Measurements from ENCODE around the gene OR8D4.
"Not testable (repeated sequence)": the region's sequence is repeated elsewhere in the genome, so short reads cannot be mapped to it uniquely, and the experiment has no call there.

Gene OR8D4

DNA sequence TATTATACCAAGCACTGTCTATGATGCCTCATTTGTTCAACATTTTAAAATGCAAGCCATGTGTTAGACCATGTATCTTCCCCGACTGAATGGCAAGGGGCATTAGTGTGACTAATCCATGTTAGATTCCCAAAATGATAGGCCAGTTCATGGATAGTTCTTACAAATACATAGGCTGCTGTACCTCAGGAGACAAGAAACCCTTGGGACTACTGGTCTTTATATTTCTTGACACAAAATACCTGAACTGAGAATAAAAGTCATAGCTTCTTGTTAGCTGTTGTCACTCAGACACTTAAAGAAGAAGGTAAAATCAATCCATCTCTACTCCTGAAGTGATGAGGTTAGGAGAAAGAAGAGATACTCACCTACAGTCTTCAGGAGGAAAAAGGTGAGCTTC lies at the start of gene OR8D4:
OR8D4 (plus strand) TSS at position 301 of the 400 bp plus-strand sequence. CDS start 4,265 bp downstream, outside the sequence.
- DNase-seq (ENCODE audit: low spot score), result no peak

DNA sequence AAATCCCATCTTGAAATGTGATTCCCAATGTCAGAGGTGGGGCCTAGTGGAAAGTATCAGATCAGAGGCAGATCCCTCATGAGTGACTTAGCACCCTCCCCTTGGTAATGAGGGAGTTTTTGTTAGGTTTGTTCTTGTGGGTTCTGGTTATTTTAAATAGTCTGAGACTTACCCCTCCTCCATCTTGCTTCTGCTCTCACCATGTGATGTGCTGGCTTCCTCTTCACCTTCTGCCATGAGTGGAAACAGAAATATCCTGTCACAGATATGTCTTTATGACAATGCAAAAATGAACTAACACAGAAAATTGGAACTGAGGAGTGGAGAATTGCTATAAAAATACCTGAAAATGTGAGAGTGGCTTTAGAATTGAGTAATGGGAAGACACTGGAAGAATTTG lies 49.6 kb upstream of the OR8D4 start:
- DNase-seq (ENCODE audit: low spot score), result no peak

DNA sequence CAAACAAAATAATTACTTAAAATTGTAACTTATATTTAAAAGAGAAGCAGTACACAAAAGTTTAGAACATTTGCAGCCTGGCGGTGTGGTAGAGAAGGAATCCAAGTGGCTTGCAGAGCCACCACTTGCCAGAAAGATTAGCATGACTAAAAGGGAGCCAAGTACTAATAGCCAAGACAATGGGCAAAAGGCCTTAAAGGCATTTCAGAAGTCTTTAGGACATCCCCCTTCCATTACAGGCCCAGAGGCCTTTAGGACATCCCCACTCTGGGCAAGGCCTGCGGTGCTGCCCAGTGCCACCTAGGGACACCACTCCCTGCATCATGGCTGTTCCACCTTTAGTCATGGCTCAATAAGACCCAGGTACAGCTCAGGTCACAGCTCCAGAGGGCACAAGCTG lies 48.9 kb upstream of the OR8D4 start:
- no peak for DNase-seq (ENCODE audit: low spot score)

DNA sequence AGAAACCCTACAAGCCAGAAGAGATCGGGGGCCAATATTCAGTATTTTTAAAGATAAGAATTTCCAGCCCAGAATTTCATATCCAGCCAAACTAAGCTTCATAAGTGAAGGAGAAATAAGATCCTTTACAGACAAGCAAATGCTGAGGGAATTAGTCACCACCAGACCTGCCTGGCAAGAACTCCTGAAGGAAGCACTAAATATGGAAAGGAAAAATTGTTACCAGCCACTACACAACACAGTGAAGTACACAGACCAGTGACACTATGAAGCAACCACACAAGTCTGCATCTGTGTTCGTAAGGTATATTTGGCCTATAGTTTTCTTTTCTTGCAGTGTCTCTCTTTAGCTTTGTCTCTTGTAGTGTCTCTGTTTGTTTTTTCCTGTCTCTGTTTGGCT lies 45.5 kb upstream of the OR8D4 start:
- DNase-seq (ENCODE audit: low spot score), result no peak

DNA sequence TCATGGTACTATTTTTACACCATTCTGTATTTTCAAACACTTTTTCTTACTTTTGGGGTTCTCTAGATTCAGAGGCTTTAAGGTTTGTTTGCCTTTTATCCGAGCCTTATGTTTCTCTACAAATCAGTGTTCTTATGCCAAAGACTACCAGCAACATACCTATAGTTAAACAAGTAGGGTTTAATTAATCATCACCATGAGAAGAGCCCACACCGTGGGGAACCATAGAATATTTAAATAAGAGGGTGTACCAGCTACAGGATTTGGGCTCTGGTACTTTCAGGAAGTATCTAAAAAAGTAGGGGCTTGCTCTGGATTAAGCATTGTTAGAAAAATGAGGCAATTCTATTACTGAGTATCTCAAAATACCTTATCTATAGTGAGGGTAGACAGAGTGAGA lies 42.2 kb upstream of the OR8D4 start:
- no peak for DNase-seq (ENCODE audit: low spot score)

DNA sequence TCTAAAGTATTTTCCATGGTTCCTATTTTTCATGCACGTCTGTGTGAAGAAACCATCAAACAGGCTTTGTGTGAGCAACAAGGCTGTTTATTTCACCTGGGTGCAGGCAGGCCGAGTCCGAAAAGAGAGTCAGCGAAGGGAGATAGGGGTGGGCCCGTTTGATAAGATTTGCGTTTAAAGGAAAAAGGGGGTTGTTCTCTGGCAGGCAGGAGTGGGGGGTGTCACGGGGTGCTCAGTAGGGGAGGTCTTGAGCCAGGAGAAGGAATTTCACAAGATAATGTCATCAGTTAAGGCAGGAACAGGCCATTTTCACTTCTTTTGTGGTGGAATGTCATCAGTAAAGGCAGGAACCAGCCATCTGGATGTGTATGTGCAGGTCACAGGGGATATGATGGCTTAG lies 36.7 kb upstream of the OR8D4 start:
- DNase-seq (ENCODE audit: low spot score), result not testable (repeated sequence)

DNA sequence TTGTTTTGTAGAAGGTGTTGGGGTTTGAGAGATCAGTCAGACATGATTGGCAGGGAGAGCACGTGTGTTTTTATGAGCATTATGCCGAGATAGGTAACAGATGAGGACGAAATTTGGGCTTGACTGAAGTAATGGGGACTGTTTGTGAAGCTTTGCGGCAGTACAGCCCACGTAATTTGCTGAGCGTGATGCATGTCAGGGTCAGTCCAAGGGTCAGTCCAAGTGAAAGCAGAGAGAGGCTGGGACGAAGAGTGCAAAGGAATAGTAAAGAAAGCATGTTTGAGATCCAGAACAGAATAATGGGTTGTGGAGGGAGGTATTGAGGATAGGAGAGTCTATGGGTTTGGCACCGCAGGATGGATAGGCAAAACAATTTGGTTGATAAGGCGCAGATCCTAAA lies 34.2 kb upstream of the OR8D4 start:
- DNase-seq (ENCODE audit: low spot score), result not testable (repeated sequence)

DNA sequence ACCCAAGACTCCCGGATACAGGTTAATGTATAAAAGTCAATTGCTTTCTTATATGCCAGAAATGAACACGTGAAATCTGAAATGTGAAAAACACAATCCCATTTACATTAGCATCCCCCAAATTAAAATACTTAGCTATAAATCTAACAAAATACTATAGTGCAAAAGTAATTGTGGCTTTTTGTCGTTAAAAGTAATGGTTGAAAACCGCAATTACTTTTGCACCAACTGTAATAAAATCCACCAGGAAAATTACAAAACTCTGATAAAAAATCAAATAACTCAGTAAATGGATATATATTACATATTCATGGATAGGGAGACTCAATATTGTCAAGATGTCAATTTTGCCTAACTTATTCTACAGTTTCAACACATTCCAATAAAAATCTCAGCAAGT lies 21.1 kb upstream of the OR8D4 start:
- DNase-seq (ENCODE audit: low spot score), result no peak

DNA sequence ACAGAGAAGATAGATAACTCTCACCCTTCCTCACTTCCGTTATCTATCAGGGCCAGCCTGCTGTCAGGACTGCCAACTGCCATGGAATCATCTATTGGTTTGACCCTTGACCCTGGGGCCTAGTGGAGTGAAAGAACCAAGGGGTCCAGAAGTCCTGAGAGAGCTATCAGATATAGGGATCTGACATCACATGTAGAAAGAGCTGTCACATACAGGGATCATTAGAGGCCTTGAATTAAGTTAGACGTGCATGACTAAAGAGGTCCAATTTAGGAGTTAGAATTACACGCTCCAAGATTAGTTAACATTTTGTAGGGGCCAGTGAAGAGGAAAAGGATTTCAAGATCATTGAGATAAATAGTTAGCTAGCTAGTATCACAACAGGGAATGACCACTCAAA lies 16.4 kb upstream of the OR8D4 start, which contains the start of gene TMEM225:
TMEM225 (minus strand) TSS at position 101 of the 400 bp plus-strand sequence. CDS start 245 bp downstream, outside the sequence.
- DNase-seq (ENCODE audit: low spot score), result no peak

DNA sequence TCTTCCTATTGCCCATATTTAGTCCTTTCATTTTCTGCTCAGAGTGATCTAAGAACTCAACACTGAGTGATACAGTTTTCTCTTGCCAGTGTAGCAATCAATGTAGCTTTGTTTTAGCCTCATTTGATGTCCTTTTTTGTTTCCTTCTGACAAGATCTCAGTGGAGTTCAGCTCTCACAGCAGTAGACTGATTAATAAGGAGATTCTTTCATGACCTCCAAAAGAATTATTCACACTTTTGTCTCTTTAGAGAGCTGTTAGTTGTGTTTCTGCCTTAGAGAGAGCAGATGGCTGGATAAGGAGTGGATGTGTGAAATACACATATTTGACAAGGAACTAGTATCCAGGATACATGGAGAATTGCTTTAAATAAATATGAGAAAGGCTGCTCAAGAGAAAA lies 9.9 kb upstream of the OR8D4 start:
- no peak for DNase-seq (ENCODE audit: low spot score)

DNA sequence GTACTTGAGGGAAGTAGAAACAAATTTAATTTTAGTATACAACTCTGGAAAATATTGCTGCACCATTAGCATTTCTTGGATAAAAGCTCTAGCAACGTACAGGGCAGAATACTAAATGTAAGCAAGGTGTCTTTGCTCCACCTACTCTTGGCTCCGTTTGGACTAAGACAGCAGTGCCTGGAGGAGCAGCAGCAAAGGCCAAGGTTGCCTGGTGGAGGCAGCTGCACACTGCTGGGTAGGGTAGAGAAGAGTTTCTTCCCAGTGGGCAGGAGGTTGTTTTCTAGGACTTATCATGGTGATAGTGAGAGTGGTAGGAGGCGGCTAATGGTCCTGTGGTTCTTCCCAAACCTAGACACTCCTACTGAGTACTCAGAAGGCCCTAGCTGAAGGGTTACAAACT lies 2.2 kb upstream of the OR8D4 start:
- no peak for DNase-seq (ENCODE audit: low spot score)

DNA sequence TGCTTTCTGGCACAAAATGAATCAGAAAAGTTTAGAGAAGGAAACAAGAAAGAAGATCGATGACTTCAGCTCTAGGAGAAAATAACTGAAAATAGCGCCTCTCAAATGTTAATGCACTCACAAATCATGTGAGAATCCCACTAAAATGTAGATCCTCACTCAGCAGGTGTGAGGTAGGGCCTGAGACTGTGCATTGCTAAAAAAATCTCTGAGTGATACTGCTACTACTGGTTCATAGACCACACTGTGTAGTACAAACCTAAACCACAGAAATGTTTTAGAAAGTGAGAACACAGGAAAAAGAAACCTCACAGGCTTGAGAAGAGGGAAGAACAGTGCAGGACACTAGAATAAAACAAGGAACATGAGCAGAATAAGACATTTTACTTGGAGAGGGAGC lies 2.0 kb downstream of the OR8D4 start:
- DNase-seq (ENCODE audit: low spot score), result no peak

DNA sequence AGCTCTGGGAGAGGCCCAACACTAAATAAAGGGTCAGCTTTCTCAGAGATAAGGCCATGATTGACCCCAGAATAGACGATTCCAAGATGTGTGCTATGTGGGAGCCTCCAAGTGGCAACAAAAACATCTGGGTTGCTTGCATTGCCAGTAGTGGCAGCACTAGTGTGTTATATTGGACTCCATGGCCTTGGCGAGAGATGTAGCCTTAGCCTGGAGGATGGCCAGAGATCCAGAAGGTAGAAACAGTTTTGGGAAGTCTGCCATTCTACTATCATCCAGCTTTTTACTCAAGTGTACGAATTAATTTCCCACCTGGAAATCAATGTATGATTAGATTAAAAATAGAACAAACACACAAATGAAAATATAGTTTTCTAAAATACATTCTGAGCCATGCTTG lies 3.0 kb downstream of the OR8D4 start:
- DNase-seq (ENCODE audit: low spot score), result no peak

DNA sequence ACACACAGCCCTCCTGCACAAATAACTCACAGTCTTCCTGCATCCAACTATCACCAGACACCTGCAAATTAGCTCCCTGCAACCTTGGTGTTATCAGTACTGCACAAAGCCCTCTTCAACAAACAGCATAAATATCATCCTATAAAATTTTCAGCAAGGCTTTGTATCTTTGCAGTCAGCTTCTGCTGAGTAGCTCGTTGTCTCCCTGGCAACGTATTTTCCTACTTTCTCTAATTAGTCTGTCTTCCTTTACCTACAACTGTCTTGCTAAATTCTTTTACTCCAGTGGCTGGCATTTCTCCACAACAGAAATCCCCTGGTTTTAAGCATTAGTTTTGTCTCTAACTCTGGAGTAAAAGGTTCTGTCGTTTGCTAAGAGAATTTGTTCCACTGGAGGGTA lies 3.9 kb downstream of the OR8D4 start:
- no peak for DNase-seq (ENCODE audit: low spot score)

DNA sequence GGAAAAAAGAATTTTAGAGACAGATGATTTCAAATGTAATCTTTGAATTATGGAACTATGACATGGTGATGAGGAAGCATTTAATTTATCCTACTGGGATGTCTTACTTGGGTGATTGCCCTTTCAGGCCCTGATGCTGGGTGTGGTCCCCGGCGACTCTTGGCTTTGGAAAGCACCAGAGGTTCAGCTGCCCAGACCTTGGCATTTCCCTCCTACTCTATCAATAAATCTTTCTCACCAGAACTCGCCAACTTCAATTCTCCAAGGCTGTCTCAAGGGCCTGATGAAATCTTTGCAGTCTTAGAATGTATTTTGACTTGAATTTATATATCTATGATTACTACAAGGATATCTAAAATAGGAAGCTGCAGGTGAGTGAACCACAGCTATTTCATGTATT lies 19.0 kb downstream of the OR8D4 start:
- no peak for DNase-seq (ENCODE audit: low spot score)

DNA sequence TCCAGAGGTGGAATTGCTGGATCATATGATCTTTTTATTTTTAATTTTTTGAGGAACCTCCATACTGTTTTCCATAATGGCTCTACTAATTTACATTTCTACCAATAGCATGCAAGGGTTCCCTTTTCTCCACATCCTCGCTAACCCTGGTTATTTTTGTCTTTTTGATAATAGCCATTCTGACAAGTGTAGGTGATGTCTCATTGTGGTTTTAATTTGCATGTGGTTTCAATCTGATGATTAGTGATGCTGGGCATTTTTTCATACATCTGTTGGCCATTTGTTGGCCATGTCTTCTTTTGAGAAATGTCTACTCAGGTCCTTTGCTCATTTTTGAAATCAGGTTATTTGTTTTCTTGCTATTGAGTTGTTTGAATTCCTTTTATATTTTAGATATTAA lies 22.1 kb downstream of the OR8D4 start:
- no peak for DNase-seq (ENCODE audit: low spot score)

DNA sequence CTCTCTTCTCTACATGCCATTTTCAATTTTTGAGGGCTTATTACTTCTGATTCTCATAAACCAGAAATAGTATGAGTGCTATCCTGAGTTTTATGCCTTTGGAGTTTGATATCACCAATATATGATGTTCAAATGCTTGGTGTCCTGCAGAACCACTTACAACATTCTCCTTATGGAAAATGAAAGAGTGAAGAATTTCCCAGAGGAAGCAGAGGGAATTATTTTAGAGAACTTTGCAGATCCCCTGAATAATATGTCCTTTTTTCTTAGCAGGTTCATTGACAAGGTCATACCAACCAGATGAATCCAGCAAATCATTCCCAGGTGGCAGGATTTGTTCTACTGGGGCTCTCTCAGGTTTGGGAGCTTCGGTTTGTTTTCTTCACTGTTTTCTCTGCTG lies 37.4 kb downstream of the OR8D4 start, which contains the start of gene OR4D5:
OR4D5 (plus strand) TSS at position 301 of the 400 bp plus-strand sequence; CDS start at position 301, 0 bp downstream.
- no peak for DNase-seq (ENCODE audit: low spot score)

DNA sequence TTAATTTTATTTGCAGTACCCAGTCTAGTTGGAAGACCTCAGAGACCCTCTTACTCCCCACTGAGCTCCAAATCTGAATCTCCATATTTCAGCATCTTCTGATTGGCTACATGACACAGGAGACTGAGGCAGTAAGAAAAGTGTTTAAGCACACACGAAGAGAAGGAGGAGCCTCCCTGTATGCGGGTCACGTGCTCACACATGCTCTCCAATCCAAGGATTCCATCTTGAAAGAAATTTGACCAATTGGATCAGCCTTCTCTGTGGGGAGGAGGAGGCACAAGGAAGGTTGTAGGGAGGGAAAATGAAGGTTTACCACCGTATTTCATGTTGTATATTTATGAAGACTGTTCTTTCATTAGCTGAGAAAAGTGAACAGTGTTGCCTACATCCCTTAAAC lies 40.4 kb downstream of the OR8D4 start:
- no peak for DNase-seq (ENCODE audit: low spot score)

DNA sequence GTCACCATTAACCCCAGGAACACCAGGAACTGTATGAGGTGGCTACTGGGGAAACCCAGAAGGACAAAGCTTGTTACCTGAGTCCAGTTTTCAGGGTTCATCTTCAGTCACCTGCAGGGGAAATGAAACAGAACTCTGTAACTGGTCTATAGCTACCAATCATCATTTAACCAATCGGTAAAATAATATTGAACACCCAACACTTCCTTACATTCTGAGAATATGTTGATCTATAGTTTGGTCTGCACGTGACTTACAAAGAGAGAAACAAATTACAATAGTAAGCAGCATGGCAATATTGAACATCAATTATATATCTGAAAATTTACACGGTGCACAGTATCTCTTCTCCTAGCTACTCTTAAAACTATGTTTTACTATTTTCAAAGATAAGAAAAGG lies 41.8 kb downstream of the OR8D4 start, which contains the start of gene OR6T1:
OR6T1 (minus strand) TSS at position 101 of the 400 bp plus-strand sequence; CDS start at position 101, 0 bp downstream.
- DNase-seq (ENCODE audit: low spot score), result no peak

DNA sequence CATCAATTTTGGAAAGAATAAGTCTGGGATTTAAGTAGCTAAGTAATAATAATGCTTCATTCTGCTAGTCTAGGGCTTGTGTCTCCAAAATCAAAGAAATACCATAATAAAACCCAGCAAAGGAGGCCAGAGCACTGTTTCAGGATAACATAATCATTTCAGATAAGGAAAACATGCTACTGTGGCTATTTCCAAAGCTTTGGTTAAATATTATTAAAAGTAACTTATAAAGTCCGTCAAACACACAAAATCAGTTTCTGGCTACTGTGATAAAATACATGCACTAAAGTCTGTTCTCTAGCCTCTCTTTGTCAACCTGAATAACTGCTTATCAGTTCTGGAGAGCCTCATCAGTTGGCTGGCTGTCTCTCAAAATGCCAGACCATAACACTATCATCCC lies 43.2 kb downstream of the OR8D4 start:
- no peak for DNase-seq (ENCODE audit: low spot score)

DNA sequence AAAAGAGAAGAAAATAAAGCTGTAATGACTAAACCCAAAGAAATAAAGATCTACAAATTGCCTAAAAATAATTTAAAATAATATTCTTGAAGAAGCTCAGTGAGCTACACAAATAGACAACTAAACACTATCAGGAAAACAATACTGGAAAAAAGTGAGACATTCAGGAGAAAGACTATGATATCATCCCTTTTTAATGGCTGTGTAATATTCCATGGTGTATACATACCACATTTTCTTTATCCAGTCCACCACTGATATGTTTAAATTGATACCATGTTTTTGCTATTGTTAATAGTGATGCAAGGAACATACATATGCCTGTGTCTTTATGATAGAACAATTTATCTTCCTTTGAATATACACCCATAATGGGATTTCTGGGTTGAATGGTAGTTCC lies 54.8 kb downstream of the OR8D4 start:
- no peak for DNase-seq (ENCODE audit: low spot score)

All from hematopoietic multipotent progenitor cell treated with erythropoietin and hydrocortisone succinate and interleukin-3 and kit ligand, for 15 days (in vitro differentiated cells).